ENCODE results near the gene NR1I2. TPM values are rescaled to one million over a fixed set of nuclear protein-coding genes. Genes with fewer than 3 reads are reported as not detected.

Gene NR1I2
- total and polyA plus RNA-seq, 2 donors (not counting 1 experiment from before 2014, with no cell fraction given), result 0.30 to 0.52 TPM

- Mint-ChIP-seq H3K27me3 (no peaks in the 10 kb centered on the region), H3K4me3 (no peak overlapping the region), H3K9me3 (ENCODE audit: insufficient read depth) (no peaks in the 10 kb centered on the region), H3K4me1 (no peaks in the 10 kb centered on the region), H3K27ac (no peak overlapping the region)
- H3K9ac ChIP-seq (ENCODE audit: low read length), result no peak overlapping the region
- no peak overlapping the region for H3K27ac ChIP-seq (ENCODE audit: low read length in 2 of 2)
- no peak for ATAC-seq (ENCODE audit: low read depth)
- H3K9me3 ChIP-seq (ENCODE audit: control extremely low read depth in 1 of 3, control insufficient read depth in 2 of 3, insufficient read depth in 1 of 3, low read length in 2 of 3), result no peaks in the 10 kb centered on the region
- no peak overlapping the region for H3K4me3 ChIP-seq (ENCODE audit: control extremely low read depth in 1 of 5, extremely low read depth in 1 of 5, insufficient read depth in 1 of 5, low read depth in 2 of 5, low read length in 4 of 5)
- DNase-seq, result no peak
- no peaks in the 10 kb centered on the region for H4K20me1 ChIP-seq (ENCODE audit: control insufficient read depth, insufficient read depth, low read length, poor library complexity, severe bottlenecking)
- WGBS (ENCODE audit: insufficient coverage), result no CpG with 5 or more reads among the region's 2 CpGs
- TF ChIP-seq EZH2 (IDR thresholded peaks at IDR 0.05; ENCODE audit: borderline replicate concordance, insufficient read depth, low read depth, low read length, poor library complexity, severe bottlenecking) (no peak), CTCF (IDR thresholded peaks at IDR 0.05) (no peak)
- H3K36me3 ChIP-seq (replicated peaks in 1 of 2; ENCODE audit: control extremely low read depth in 1 of 2, control insufficient read depth in 1 of 2, extremely low read depth in 1 of 2, insufficient read depth in 2 of 2, low read length in 1 of 2), result no peaks in the 10 kb centered on the region
- H3K4me1 ChIP-seq (ENCODE audit: control insufficient read depth in 2 of 2, insufficient read depth in 2 of 2, low read length in 2 of 2), result no peaks in the 10 kb centered on the region
- H2AFZ ChIP-seq (ENCODE audit: insufficient read depth, low read depth, low read length, poor library complexity, severe bottlenecking), result no peak overlapping the region
- H3K27me3 ChIP-seq (replicated peaks in 1 of 4; ENCODE audit: control extremely low read depth in 1 of 4, control insufficient read depth in 3 of 4, insufficient read depth in 4 of 4, low read length in 3 of 4), result peaks cover 0 to 2% (median 0%) of the 10 kb centered on the region in 4 experiments
- POLR2A ChIA-PET, result no interaction called here
- CTCF ChIA-PET, result interaction anchor here (0.7 to 1.5 kb wide), 5 partner anchors 9 to 598 kb away, joined by 3 to 7 read pairs (median 3); no protein-coding TSS in a partner anchor
- intact Hi-C loops (cut with micrococcal nuclease), result no loop called here
- no peak overlapping the region for H3K4me2 ChIP-seq (replicated peaks; ENCODE audit: low read depth, low read length, poor library complexity, severe bottlenecking)
- H3K79me2 ChIP-seq (ENCODE audit: control insufficient read depth, insufficient read depth, low read length), result no peaks in the 10 kb centered on the region
Observed at GRCh38 chr3:119818937-119819336, 37.0 kb downstream of the NR1I2 start.

GRCh38 chr3:119819806-119820205, 37.9 kb downstream of the NR1I2 start:
- H3K4me3 ChIP-seq (ENCODE audit: control extremely low read depth in 1 of 5, extremely low read depth in 1 of 5, insufficient read depth in 1 of 5, low read depth in 2 of 5, low read length in 4 of 5), result no peak overlapping the region
- no peak overlapping the region for H3K4me3 Mint-ChIP-seq
- TF ChIP-seq CTCF (IDR thresholded peaks at IDR 0.05), result no peak
- TF ChIP-seq EZH2 (IDR thresholded peaks at IDR 0.05; ENCODE audit: borderline replicate concordance, insufficient read depth, low read depth, low read length, poor library complexity, severe bottlenecking), result no peak
- H3K4me1 ChIP-seq (ENCODE audit: control insufficient read depth in 2 of 2, insufficient read depth in 2 of 2, low read length in 2 of 2), result no peaks in the 10 kb centered on the region
- no peaks in the 10 kb centered on the region for H3K9me3 ChIP-seq (ENCODE audit: control extremely low read depth in 1 of 3, control insufficient read depth in 2 of 3, insufficient read depth in 1 of 3, low read length in 2 of 3)
- H3K27me3 ChIP-seq (replicated peaks in 1 of 4; ENCODE audit: control extremely low read depth in 1 of 4, control insufficient read depth in 3 of 4, insufficient read depth in 4 of 4, low read length in 3 of 4), result peaks cover 0 to 2% (median 0%) of the 10 kb centered on the region in 4 experiments
- H4K20me1 ChIP-seq (ENCODE audit: control insufficient read depth, insufficient read depth, low read length, poor library complexity, severe bottlenecking), result no peaks in the 10 kb centered on the region
- no peak overlapping the region for H3K4me2 ChIP-seq (replicated peaks; ENCODE audit: low read depth, low read length, poor library complexity, severe bottlenecking)
- no CpG with 5 or more reads among the region's 2 CpGs for WGBS (ENCODE audit: insufficient coverage)
- H3K79me2 ChIP-seq (ENCODE audit: control insufficient read depth, insufficient read depth, low read length), result no peaks in the 10 kb centered on the region
- no peak overlapping the region for H2AFZ ChIP-seq (ENCODE audit: insufficient read depth, low read depth, low read length, poor library complexity, severe bottlenecking)
- H3K9ac ChIP-seq (ENCODE audit: low read length), result no peak overlapping the region
- H3K36me3 ChIP-seq (replicated peaks in 1 of 2; ENCODE audit: control extremely low read depth in 1 of 2, control insufficient read depth in 1 of 2, extremely low read depth in 1 of 2, insufficient read depth in 2 of 2, low read length in 1 of 2), result peaks cover under 1 to 4% of the 10 kb centered on the region in 2 experiments
- no peaks in the 10 kb centered on the region for H3K9me3 Mint-ChIP-seq (ENCODE audit: insufficient read depth)
- H3K27ac ChIP-seq (ENCODE audit: low read length in 2 of 2), result no peak overlapping the region
- no peaks in the 10 kb centered on the region for H3K27me3 Mint-ChIP-seq
- ATAC-seq (ENCODE audit: low read depth), result no peak
- no peak overlapping the region for H3K27ac Mint-ChIP-seq
- intact Hi-C loops (cut with micrococcal nuclease), result loop anchor here (2.0 to 10.0 kb wide), 3 partner anchors 363 to 737 kb away; no protein-coding TSS in a partner anchor
- H3K4me1 Mint-ChIP-seq, result no peaks in the 10 kb centered on the region
- DNase-seq, result no peak
- CTCF ChIA-PET, result interaction anchor here (0.9 to 1.5 kb wide), 4 partner anchors 9 to 378 kb away, joined by 3 to 7 read pairs (median 3); no protein-coding TSS in a partner anchor
- POLR2A ChIA-PET, result no interaction called here

Data from B cell (primary cell).